GM21717 (cell line): Measurements from ENCODE around the gene RFX2.
"Not testable (repeated sequence)": the region's sequence is repeated elsewhere in the genome, so short reads cannot be mapped to it uniquely, and the experiment has no call there.

Experiments
- ATAC-seq: cut with Tn5 transposase; IDR thresholded peaks from one replicate; pipeline ENCODE4 v1.9.1; 2021; ENCODE audit warnings: mild to moderate bottlenecking, moderate library complexity; ENCODE audit not compliant: unreplicated experiment

RFX2 gene

GRCh38 chr19:6076675-6077463 is 33.4 kb downstream of the RFX2 start:
- ATAC-seq = no peak

GRCh38 chr19:6076291-6076665 is 34.0 kb downstream of the RFX2 start:
- no peak for ATAC-seq

GRCh38 chr19:6074709-6075403 is 35.4 kb downstream of the RFX2 start:
- ATAC-seq = no peak

GRCh38 chr19:6073858-6074708 is 36.2 kb downstream of the RFX2 start:
- ATAC-seq = no peak

GRCh38 chr19:6073233-6073632 is 37.1 kb downstream of the RFX2 start:
- ATAC-seq = not testable (repeated sequence)

- no peak for ATAC-seq
These were observed 38.4 kb downstream of the RFX2 start for GRCh38 chr19:6071875-6072274.

GRCh38 chr19:6070720-6071485 is 39.4 kb downstream of the RFX2 start:
- ATAC-seq = no peak

- ATAC-seq = no peak
These were observed 40.1 kb downstream of the RFX2 start for GRCh38 chr19:6070207-6070681.

GRCh38 chr19:6069268-6069791 is 41.0 kb downstream of the RFX2 start:
- no peak for ATAC-seq

- ATAC-seq = no peak
These were observed 41.6 kb downstream of the RFX2 start for GRCh38 chr19:6068711-6069110.

- no peak for ATAC-seq
These were observed 42.3 kb downstream of the RFX2 start for GRCh38 chr19:6067975-6068374.

GRCh38 chr19:6066661-6067646 is 43.3 kb downstream of the RFX2 start:
- ATAC-seq = no peak

- no peak for ATAC-seq
These were observed 44.5 kb downstream of the RFX2 start for GRCh38 chr19:6065685-6066374.

GRCh38 chr19:6064336-6065073 is 45.8 kb downstream of the RFX2 start:
- no peak for ATAC-seq

GRCh38 chr19:6063576-6064335 is 46.5 kb downstream of the RFX2 start:
- no peak for ATAC-seq

- ATAC-seq = no peak
These were observed 47.2 kb downstream of the RFX2 start for GRCh38 chr19:6062961-6063575.

- ATAC-seq = no peak
These were observed 48.0 kb downstream of the RFX2 start for GRCh38 chr19:6062274-6062673.
